H1 (cell line): ENCODE results near the gene NR2F6. TPM values are rescaled to one million over a fixed set of nuclear protein-coding genes. Genes with fewer than 3 reads are reported as not detected.

Source experiments
- BACH1 ChIP-seq: IDR thresholded peaks from 2 replicates; pipeline ENCODE4 v1.6.1; 2012; ENCODE audit warnings: low read length, improper control_type of control experiment
- CBX5 ChIP-seq: fragments of 300-800, 300-1000 bp; sonication (generic); IDR thresholded peaks from 2 replicates; pipeline ENCODE4 v1.7.1; 2016; ENCODE audit warnings: antibody characterized with exemption, low read length, low read depth
- CHD2 ChIP-seq: IDR thresholded peaks from 2 replicates; pipeline ENCODE4 v1.6.1; 2012; ENCODE audit warnings: low read length, improper control_type of control experiment
- EP300 ChIP-seq, 2 experiments: IDR thresholded peaks; 1 replicate in 1 of 2; 2 replicates in 1 of 2; pipeline ENCODE4 v1.6.1; 2011 to 2012; ENCODE audit warnings: low read depth in 2 of 2, low read length in 2 of 2, mild to moderate bottlenecking in 2 of 2, borderline replicate concordance in 1 of 2, inconsistent platforms in 1 of 2, moderate library complexity in 1 of 2
- FOSL1 ChIP-seq: IDR thresholded peaks from 2 replicates; pipeline ENCODE4 v1.6.1; 2011; ENCODE audit warnings: mild to moderate bottlenecking, low read depth, low read length, moderate library complexity; ENCODE audit not compliant: insufficient read depth
- HDAC2 ChIP-seq, 2 experiments: fragments of 300-600 bp in 1 of 2; sonication (generic) in 1 of 2; IDR thresholded peaks; 2 replicates each; pipeline ENCODE4 v1.6.1; 2011 to 2012; ENCODE audit warnings: low read depth in 2 of 2, low read length in 2 of 2, mild to moderate bottlenecking in 2 of 2, moderate library complexity in 2 of 2, borderline replicate concordance in 1 of 2, inconsistent platforms in 1 of 2
- KDM4A ChIP-seq: IDR thresholded peaks from one replicate; pipeline ENCODE4 v1.7.1; 2012; ENCODE audit warnings: low read depth, mild to moderate bottlenecking, moderate library complexity, low read length, inconsistent platforms; ENCODE audit not compliant: severe bottlenecking
- POU5F1 ChIP-seq: IDR thresholded peaks from 2 replicates; pipeline ENCODE4 v1.6.1; 2011; ENCODE audit warnings: low read depth, mild to moderate bottlenecking, low read length, moderate library complexity
- RAD21 ChIP-seq, 2 experiments: IDR thresholded peaks in 1 of 2; conservative IDR thresholded peaks in 1 of 2; 2 replicates each; pipeline ENCODE4 v1.6.1; 2011; ENCODE audit warnings: low read depth in 2 of 2, low read length in 2 of 2, improper control_type of control experiment in 1 of 2, inconsistent platforms in 1 of 2, mild to moderate bottlenecking in 1 of 2, moderate library complexity in 1 of 2
- RXRA ChIP-seq: IDR thresholded peaks from 2 replicates; pipeline ENCODE4 v1.6.1; 2011; ENCODE audit warnings: low read depth, mild to moderate bottlenecking, low read length, moderate library complexity; ENCODE audit not compliant: insufficient read depth
- SIN3A ChIP-seq, 2 experiments: IDR thresholded peaks in 1 of 2; conservative IDR thresholded peaks in 1 of 2; 2 replicates each; pipeline ENCODE4 v1.6.1; 2011 to 2012; ENCODE audit warnings: low read length in 2 of 2, improper control_type of control experiment in 1 of 2, low read depth in 1 of 2, mild to moderate bottlenecking in 1 of 2
- SP1 ChIP-seq: IDR thresholded peaks from 2 replicates; pipeline ENCODE4 v1.6.1; 2011; ENCODE audit warnings: low read depth, low read length
- SUZ12 ChIP-seq: fragments of 200-600 bp; sonication (generic); IDR thresholded peaks from 2 replicates; pipeline ENCODE4 v1.6.1; 2012; ENCODE audit warnings: mild to moderate bottlenecking, inconsistent platforms, low read length, moderate library complexity, mixed read lengths
- TCF12 ChIP-seq: IDR thresholded peaks from 2 replicates; pipeline ENCODE4 v1.6.1; 2011; ENCODE audit warnings: low read depth, mild to moderate bottlenecking, low read length
- YY1 ChIP-seq: IDR thresholded peaks from 2 replicates; pipeline ENCODE4 v1.6.1; 2011; ENCODE audit warnings: low read depth, mild to moderate bottlenecking, low read length
- polyA plus RNA-seq, 7 experiments: library from polyadenylated mRNA; depleted of rRNA in 3 of 7; stranded (reverse) in 5 of 7; unstranded in 2 of 7; fragments of >200 nt in 5 of 7; fragments of 200-250 nt in 2 of 7; gene quantifications; 1 replicate in 5 of 7; 2 replicates in 1 of 7; 4 replicates in 1 of 7; pipeline versions ENCODE4 v1.2.1 to v1.2.3, GENCODE V29; 2011 to 2013; ENCODE audit warnings: missing spikeins in 2 of 7, mixed read lengths in 2 of 7
- total RNA-seq: library from RNA; stranded (reverse); fragmentation: NEBNext Ultra II Directional; extraction: Animal tissue kit (Norgen Biotek cat#: 25700); gene quantifications from 2 replicates; pipeline ENCODE4 v1.2.1, GENCODE V29; 2021
- TF ChIP-seq, protein P1 (sequence below): IDR thresholded peaks from 2 replicates; pipeline ENCODE4 v1.6.1; 2012; ENCODE audit warnings: inconsistent platforms
- TF ChIP-seq, protein P2 (sequence below): IDR thresholded peaks from 2 replicates; pipeline ENCODE4 v1.6.1; 2011; ENCODE audit warnings: low read depth, mild to moderate bottlenecking, low read length; ENCODE audit not compliant: insufficient read depth
- TF ChIP-seq, protein P3 (sequence below), 3 experiments: IDR thresholded peaks; 1 replicate in 2 of 3; 2 replicates in 1 of 3; pipeline versions ENCODE4 v1.5.1 to v1.6.1; 2011; ENCODE audit warnings: low read length in 3 of 3, mild to moderate bottlenecking in 3 of 3, inconsistent platforms in 2 of 3, low read depth in 1 of 3, moderate library complexity in 1 of 3; ENCODE audit not compliant: insufficient read depth in 1 of 3; ENCODE audit errors: control extremely low read depth in 1 of 3

The NR2F6 gene
- total and polyA plus RNA-seq, 2 of the 8 experiments (the other 6 are each of a cell fraction or from before 2014, with no cell fraction given), result 99.7 to 114 TPM

DNA sequence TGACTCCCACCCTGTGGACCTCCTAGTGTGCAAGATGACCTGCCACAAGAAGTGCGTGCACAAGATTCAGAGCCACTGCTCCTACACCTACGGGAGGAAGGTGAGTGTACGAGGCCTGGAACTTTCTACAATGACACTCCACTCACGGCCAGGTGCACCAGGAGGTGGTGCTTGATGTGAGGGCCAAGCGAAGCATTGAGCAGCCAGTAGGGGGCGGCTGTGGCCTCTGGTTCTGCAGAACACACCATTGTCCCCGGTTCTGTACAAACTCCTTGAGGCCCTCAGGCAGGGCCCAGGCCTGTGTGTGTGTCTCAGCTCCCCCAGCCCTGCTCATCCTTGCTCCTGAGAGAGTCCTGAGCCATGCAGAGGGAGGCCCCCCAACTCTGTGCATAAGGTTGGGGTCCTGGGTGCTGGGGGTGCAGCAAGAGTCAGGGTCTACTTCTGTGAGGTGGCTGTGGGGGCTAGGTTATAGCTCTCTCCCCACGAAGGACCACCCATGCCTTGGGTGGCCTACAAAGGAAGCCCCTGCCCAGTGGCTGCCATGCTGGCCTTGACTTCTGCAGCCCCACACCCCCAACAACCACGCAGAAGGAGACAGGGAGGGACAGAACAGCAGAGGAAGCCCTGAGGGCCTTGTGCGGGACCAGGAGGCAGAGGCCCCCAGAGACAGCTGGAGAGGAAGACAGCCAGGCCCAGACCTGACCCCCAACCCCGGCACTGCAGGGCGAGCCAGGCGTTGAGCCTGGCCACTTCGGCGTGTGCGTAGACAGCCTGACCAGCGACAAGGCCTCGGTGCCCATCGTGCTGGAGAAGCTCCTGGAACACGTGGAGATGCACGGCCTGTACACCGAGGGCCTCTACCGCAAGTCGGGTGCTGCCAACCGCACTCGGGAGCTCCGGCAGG is 40.2 kb downstream of the NR2F6 start (continued):
- TF ChIP-seq TCF12, result no peak
- TF ChIP-seq, protein P1, sequence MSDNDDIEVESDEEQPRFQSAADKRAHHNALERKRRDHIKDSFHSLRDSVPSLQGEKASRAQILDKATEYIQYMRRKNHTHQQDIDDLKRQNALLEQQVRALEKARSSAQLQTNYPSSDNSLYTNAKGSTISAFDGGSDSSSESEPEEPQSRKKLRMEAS, result peak; percentile 26; the same call in 1 of the 2 replicates
- TF ChIP-seq RXRA, result no peak
- TF ChIP-seq BACH1, result no peak
- TF ChIP-seq POU5F1, result no peak
- peak; percentile 78 to 85 for TF ChIP-seq RAD21 (IDR thresholded peaks at IDR 0.05 in 1 of 2, conservative IDR thresholded peaks at IDR 0.05 in 1 of 2; ENCODE audit: low read depth in 2 of 2, low read length in 2 of 2)
- no peak for TF ChIP-seq CBX5
- TF ChIP-seq, protein P2, sequence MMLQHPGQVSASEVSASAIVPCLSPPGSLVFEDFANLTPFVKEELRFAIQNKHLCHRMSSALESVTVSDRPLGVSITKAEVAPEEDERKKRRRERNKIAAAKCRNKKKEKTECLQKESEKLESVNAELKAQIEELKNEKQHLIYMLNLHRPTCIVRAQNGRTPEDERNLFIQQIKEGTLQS, result no peak
- TF ChIP-seq FOSL1, result no peak
- TF ChIP-seq, protein P3, sequence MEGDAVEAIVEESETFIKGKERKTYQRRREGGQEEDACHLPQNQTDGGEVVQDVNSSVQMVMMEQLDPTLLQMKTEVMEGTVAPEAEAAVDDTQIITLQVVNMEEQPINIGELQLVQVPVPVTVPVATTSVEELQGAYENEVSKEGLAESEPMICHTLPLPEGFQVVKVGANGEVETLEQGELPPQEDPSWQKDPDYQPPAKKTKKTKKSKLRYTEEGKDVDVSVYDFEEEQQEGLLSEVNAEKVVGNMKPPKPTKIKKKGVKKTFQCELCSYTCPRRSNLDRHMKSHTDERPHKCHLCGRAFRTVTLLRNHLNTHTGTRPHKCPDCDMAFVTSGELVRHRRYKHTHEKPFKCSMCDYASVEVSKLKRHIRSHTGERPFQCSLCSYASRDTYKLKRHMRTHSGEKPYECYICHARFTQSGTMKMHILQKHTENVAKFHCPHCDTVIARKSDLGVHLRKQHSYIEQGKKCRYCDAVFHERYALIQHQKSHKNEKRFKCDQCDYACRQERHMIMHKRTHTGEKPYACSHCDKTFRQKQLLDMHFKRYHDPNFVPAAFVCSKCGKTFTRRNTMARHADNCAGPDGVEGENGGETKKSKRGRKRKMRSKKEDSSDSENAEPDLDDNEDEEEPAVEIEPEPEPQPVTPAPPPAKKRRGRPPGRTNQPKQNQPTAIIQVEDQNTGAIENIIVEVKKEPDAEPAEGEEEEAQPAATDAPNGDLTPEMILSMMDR (IDR thresholded peaks at IDR 0.05; ENCODE audit: control extremely low read depth in 1 of 3, insufficient read depth in 1 of 3, low read depth in 1 of 3, low read length in 3 of 3), result peak; percentile 95 to 96 (median 96)
- no peak for TF ChIP-seq SUZ12
- no peak for TF ChIP-seq SP1
- no peak for TF ChIP-seq KDM4A
- no peak for TF ChIP-seq YY1
- TF ChIP-seq SIN3A (conservative IDR thresholded peaks at IDR 0.05 in 1 of 2, IDR thresholded peaks at IDR 0.05 in 1 of 2; ENCODE audit: low read depth in 1 of 2, low read length in 2 of 2), result 0 out of 4 replicates have a peak, but pooled peaks of 1 of the 2 experiments have one; percentile 58
- no peak for TF ChIP-seq HDAC2 (IDR thresholded peaks at IDR 0.05; ENCODE audit: borderline replicate concordance in 1 of 2, low read depth in 2 of 2, low read length in 2 of 2)
- TF ChIP-seq EP300 (IDR thresholded peaks at IDR 0.05; ENCODE audit: borderline replicate concordance in 1 of 2, low read depth in 2 of 2, low read length in 2 of 2), result no peak
- no peak for TF ChIP-seq CHD2
